Mesenchymal stem cell (in vitro differentiated cells and primary cell): Measurements from ENCODE around the gene MEG3.

Experiments used
- DNase-seq: peaks from one replicate; pipeline ENCODE4 v3.0.0-alpha.2; 2013
- H2AFZ ChIP-seq: one replicate; pipeline ENCODE4 v1.6.1; 2013; ENCODE audit warnings: low read depth, mild to moderate bottlenecking, control low read depth, inconsistent platforms, low read length, moderate library complexity
- H2AK5ac ChIP-seq: 2 replicates; pipeline ENCODE4 v1.6.1; 2013; ENCODE audit warnings: low read length, moderate library complexity, mild to moderate bottlenecking, inconsistent platforms; ENCODE audit not compliant: severe bottlenecking
- H2BK120ac ChIP-seq: one replicate; pipeline ENCODE4 v1.6.1; 2013; ENCODE audit warnings: low read depth, mild to moderate bottlenecking, inconsistent platforms, low read length, moderate library complexity
- H2BK12ac ChIP-seq, 2 experiments: one replicate each; pipeline ENCODE4 v1.6.1; 2013; ENCODE audit warnings: inconsistent platforms in 2 of 2, low read length in 2 of 2, mild to moderate bottlenecking in 2 of 2, moderate library complexity in 2 of 2, control low read depth in 1 of 2
- H2BK15ac ChIP-seq: one replicate; pipeline ENCODE4 v1.6.1; 2013; ENCODE audit warnings: mild to moderate bottlenecking, low read depth, inconsistent platforms; ENCODE audit not compliant: poor library complexity, severe bottlenecking
- H2BK5ac ChIP-seq: 2 replicates; pipeline ENCODE4 v1.6.1; 2013; ENCODE audit warnings: low read depth, mild to moderate bottlenecking, low read length, control low read depth, inconsistent platforms; ENCODE audit not compliant: poor library complexity, severe bottlenecking
- H3K14ac ChIP-seq, 2 experiments: one replicate each; pipeline ENCODE4 v1.6.1; 2013; ENCODE audit warnings: inconsistent platforms in 2 of 2, low read length in 2 of 2, control low read depth in 1 of 2, mild to moderate bottlenecking in 1 of 2, moderate library complexity in 1 of 2
- H3K18ac ChIP-seq, 2 experiments: one replicate each; pipeline ENCODE4 v1.6.1; 2013; ENCODE audit warnings: inconsistent platforms in 2 of 2, low read length in 2 of 2, control low read depth in 1 of 2, low read depth in 1 of 2, mild to moderate bottlenecking in 1 of 2
- H3K23ac ChIP-seq, 2 experiments: one replicate each; pipeline ENCODE4 v1.6.1; 2013; ENCODE audit warnings: inconsistent platforms in 2 of 2, low read length in 2 of 2, mild to moderate bottlenecking in 2 of 2, moderate library complexity in 2 of 2, control low read depth in 1 of 2
- H3K27ac ChIP-seq: 2 replicates; pipeline ENCODE4 v1.5.1; 2013; ENCODE audit warnings: mild to moderate bottlenecking, moderate library complexity, low read length, control low read depth, inconsistent platforms; ENCODE audit not compliant: poor library complexity, severe bottlenecking
- H3K27me3 ChIP-seq, 2 experiments: 2 replicates each; pipeline versions ENCODE4 v1.6.1 to v1.7.0; 2013; ENCODE audit warnings: low read length in 2 of 2, mild to moderate bottlenecking in 2 of 2, moderate library complexity in 2 of 2, control low read depth in 1 of 2, inconsistent platforms in 1 of 2; ENCODE audit not compliant: control insufficient read depth in 1 of 2, insufficient read depth in 1 of 2
- H3K36me3 ChIP-seq, 2 experiments: 2 replicates each; pipeline versions ENCODE4 v1.6.1 to v1.7.0; 2013; ENCODE audit warnings: low read length in 2 of 2, control low read depth in 1 of 2, inconsistent platforms in 1 of 2, low read depth in 1 of 2, mild to moderate bottlenecking in 1 of 2; ENCODE audit not compliant: insufficient read depth in 2 of 2, control insufficient read depth in 1 of 2
- H3K4ac ChIP-seq, 2 experiments: one replicate each; pipeline ENCODE4 v1.6.1; 2013; ENCODE audit warnings: inconsistent platforms in 2 of 2, low read length in 2 of 2, mild to moderate bottlenecking in 2 of 2, moderate library complexity in 2 of 2, control low read depth in 1 of 2, low read depth in 1 of 2
- H3K4me1 ChIP-seq: 2 replicates; pipeline ENCODE4 v1.6.1; 2013; ENCODE audit warnings: low read depth, low read length, control low read depth; ENCODE audit not compliant: control insufficient read depth, insufficient read depth
- H3K4me2 ChIP-seq: 2 replicates; pipeline ENCODE4 v1.6.1; 2013; ENCODE audit warnings: low read length, mild to moderate bottlenecking, inconsistent platforms; ENCODE audit not compliant: poor library complexity, severe bottlenecking
- H3K4me3 ChIP-seq, 2 experiments: 2 replicates each; pipeline versions ENCODE4 v1.5.1 to v1.7.0; 2013; ENCODE audit warnings: low read length in 2 of 2, mild to moderate bottlenecking in 2 of 2, control low read depth in 1 of 2, low read depth in 1 of 2; ENCODE audit not compliant: insufficient read depth in 1 of 2
- H3K79me1 ChIP-seq: replicated peaks from 2 replicates; pipeline ENCODE4 v1.6.1; 2013; ENCODE audit warnings: mild to moderate bottlenecking, control low read depth, low read length, inconsistent platforms; ENCODE audit not compliant: poor library complexity, severe bottlenecking
- H3K9ac ChIP-seq: 2 replicates; pipeline ENCODE4 v1.7.0; 2013; ENCODE audit warnings: mild to moderate bottlenecking, low read length, moderate library complexity
- H3K9me3 ChIP-seq: 2 replicates; pipeline ENCODE4 v1.7.0; 2013; ENCODE audit warnings: mild to moderate bottlenecking, low read length; ENCODE audit not compliant: control insufficient read depth
- H4K8ac ChIP-seq: one replicate; pipeline ENCODE4 v1.6.1; 2013; ENCODE audit warnings: inconsistent platforms, mild to moderate bottlenecking, low read length, moderate library complexity
- H4K91ac ChIP-seq: one replicate; pipeline ENCODE4 v1.6.1; 2013; ENCODE audit warnings: mild to moderate bottlenecking, low read length, inconsistent platforms
- whole genome bisulfite sequencing: methylation state at CpG from one replicate; pipeline ENCODE4 v1.1.7; 2013; ENCODE audit warnings: mixed read lengths; 5-methylcytosine and 5-hydroxymethylcytosine counted together

The MEG3 gene

DNA sequence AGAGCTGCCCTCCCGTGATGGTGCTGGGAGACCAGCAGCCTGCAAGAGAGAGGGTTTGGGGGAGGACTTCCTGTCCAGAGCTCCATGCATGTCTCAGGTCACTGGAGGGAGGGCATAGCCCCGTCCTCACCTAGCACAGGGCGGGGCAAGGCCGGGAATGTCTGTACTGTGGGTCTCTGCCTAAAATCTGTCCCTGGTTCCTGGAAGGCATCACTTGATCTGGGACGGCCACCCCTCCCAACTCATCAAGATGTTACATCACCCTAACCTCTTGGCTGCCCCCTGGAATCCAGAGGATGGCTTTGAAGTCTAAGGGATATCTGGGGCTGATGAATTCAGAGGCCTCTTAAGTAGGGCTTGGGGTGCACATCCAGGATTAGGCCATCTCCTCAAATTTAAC is 37.0 kb upstream of the MEG3 start:
- 93% methylated on average over 3 of the region's 5 CpGs for WGBS
- no peak overlapping the region for H3K4me3 ChIP-seq
- no peak overlapping the region for H2BK120ac ChIP-seq
- H2BK15ac ChIP-seq: no peak overlapping the region
- H3K4me1 ChIP-seq: no peaks in the 10 kb centered on the region
- no peak overlapping the region for H3K4ac ChIP-seq
- no peak for DNase-seq
- H2AK5ac ChIP-seq: no peak overlapping the region
- no peaks in the 10 kb centered on the region for H3K79me1 ChIP-seq
- no peak overlapping the region for H4K8ac ChIP-seq
- peaks cover 18 to 59% of the 10 kb centered on the region in 2 experiments for H3K27me3 ChIP-seq
- H3K4me2 ChIP-seq: no peak overlapping the region
- H3K23ac ChIP-seq: no peak overlapping the region
- H3K14ac ChIP-seq: no peak overlapping the region
- no peak overlapping the region for H3K18ac ChIP-seq
- H2AFZ ChIP-seq: no peak overlapping the region
- no peak overlapping the region for H2BK12ac ChIP-seq
- no peak overlapping the region for H3K9ac ChIP-seq
- H3K9me3 ChIP-seq: no peaks in the 10 kb centered on the region
- H4K91ac ChIP-seq: no peak overlapping the region
- H3K27ac ChIP-seq: no peak overlapping the region
- no peak overlapping the region for H2BK5ac ChIP-seq
- no peaks in the 10 kb centered on the region for H3K36me3 ChIP-seq

DNA sequence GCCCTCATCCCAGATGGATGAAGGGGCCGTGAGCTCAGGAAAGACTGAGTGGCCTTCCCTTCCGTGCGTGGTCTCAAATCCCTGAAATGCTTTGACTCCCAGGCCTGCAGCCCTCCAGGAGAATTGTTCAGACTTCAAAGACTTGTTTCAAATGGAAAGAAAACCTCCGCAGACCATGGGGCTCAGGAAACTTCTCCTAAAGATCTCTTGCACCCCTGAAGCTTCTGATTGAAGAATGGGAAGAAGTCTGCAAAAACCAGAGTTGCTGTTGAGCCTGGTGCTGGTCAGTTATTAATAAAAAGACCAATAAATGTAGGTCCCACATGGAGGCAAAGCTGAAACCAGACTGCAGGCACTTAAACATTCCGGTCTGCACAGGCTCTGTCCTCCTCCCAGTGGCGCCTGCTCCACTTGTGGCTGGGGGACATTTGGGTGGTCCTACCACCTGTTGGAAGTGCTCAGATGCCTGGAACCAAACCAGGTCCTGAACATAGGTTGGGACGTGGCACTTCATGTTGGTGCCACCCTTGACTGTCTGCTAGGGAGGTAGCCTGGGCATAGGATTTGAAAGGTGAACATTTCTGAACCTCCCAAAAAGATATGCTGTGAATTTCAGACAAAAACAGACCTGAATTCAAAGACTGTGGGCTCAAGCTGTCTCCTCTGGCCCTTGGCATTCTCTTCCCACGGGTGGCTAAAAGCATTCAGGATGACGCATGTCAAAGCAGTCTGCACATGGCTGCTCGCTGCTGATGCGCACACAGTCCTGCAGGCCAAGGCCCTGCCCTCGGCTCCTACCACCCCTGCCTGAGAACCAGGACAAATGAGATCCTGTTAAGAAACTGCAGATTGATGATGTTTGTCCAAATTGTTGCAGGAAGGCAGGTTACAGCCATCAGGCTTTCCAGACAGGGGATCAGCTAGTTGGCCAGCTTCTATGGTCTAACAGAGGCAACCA is 36.2 kb upstream of the MEG3 start:
- WGBS: 88% methylated on average over 12 of the region's 12 CpGs
- Histone ChIP-seq H3K14ac (no peak overlapping the region), H3K36me3 (no peaks in the 10 kb centered on the region), H3K27me3 (peaks cover 18 to 52% of the 10 kb centered on the region in 2 experiments), H2BK120ac (peak overlapping the region; percentile 12), H3K23ac (no peak overlapping the region), H3K27ac (no peak overlapping the region), H4K91ac (peak overlapping the region; percentile 71), H2AK5ac (no peak overlapping the region), H3K4ac (no peak overlapping the region), H3K9me3 (no peaks in the 10 kb centered on the region), H2AFZ (no peak overlapping the region), H3K18ac (peak overlapping the region in 1 of 2 experiments; percentile 42), H2BK5ac (no peak overlapping the region), H3K4me2 (no peak overlapping the region), H3K4me3 (no peak overlapping the region), H2BK15ac (no peak overlapping the region), H3K4me1 (no peaks in the 10 kb centered on the region), H3K79me1 (no peaks in the 10 kb centered on the region), H3K9ac (no peak overlapping the region), H4K8ac (no peak overlapping the region), H2BK12ac (peak overlapping the region in 1 of 2 experiments; percentile 6)
- peak; percentile 23 for DNase-seq

DNA sequence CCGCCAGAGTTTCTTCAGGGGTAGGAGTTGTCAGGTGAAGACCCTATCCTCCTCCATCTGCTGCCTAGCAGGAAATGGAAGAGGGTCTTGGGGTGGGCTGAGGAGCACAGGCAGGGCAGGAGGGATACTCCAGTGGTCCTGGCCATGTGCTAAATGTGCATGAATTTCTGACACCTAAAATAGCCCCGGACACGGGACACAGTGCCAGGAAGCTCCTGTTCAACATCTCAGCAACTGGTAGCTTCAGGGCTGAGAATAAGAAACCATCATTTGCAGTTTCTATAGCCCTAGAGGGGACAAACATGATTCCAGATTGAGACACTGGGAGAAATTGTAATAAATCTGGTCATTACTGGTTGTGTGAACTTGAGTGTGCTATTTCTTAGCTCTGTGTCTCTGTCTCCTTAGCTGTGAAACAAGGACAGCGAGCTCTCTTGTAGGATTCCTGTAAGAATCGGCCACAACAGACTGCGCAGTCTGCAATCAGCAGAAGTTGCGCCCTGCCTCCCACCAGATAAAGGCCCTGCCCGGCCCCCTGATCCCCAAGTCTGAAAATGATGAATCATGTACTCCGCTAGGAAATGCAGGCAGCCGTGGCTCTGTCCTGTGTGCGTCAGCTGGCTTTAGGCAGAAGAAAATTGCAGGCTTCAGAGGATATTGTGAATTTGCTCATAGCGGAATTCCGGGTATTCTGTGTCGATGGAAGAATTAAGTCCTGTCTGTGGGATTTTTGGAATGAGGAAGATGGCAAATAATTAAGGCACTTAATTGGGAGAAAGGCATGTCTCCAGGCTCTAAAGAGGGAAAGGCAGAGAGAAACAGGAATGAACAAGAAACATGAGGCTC is 35.2 kb upstream of the MEG3 start:
- Histone ChIP-seq H3K36me3 (no peaks in the 10 kb centered on the region), H4K91ac (peak overlapping the region; percentile 71), H3K9ac (no peak overlapping the region), H3K9me3 (no peaks in the 10 kb centered on the region), H2BK5ac (no peak overlapping the region), H3K4me1 (no peaks in the 10 kb centered on the region), H2BK15ac (no peak overlapping the region), H3K27me3 (peaks cover 11 to 42% of the 10 kb centered on the region in 2 experiments), H3K18ac (peak overlapping the region; percentile 67 to 69), H3K4me2 (no peak overlapping the region), H3K79me1 (no peaks in the 10 kb centered on the region), H2BK120ac (peak overlapping the region; percentile 12), H4K8ac (peak overlapping the region; percentile 80), H3K14ac (no peak overlapping the region), H2AK5ac (no peak overlapping the region), H2AFZ (no peak overlapping the region), H3K4ac (peak overlapping the region in 1 of 2 experiments; percentile 27), H3K23ac (no peak overlapping the region), H2BK12ac (no peak overlapping the region), H3K27ac (no peak overlapping the region), H3K4me3 (no peak overlapping the region)
- peak; percentile 86 for DNase-seq
- WGBS: 58% methylated on average over 14 of the region's 14 CpGs

DNA sequence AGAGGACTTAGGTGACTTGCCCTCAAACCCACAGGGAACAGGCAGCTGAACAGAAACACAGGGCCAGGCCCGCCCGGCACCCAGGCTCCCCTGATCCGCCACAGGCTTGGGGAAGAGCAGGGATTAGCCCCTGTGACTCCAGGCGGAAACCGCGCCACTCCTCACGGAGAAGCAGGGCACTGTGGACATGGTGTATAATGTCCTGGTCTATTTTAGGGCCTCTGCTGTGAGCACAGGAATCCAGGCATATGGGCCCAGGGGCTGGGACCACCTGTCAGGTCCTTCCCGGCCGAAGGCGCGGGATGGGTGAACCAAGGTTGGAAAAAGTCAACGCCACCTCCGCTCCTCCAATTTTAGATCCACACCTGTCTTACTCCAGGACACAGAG is 34.6 kb upstream of the MEG3 start:
- H4K8ac ChIP-seq: peak overlapping the region; percentile 80
- H4K91ac ChIP-seq: peak overlapping the region; percentile 75
- no peak overlapping the region for H2BK5ac ChIP-seq
- H3K4me2 ChIP-seq: no peak overlapping the region
- no peak overlapping the region for H2AFZ ChIP-seq
- no peaks in the 10 kb centered on the region for H3K79me1 ChIP-seq
- H3K4me3 ChIP-seq: no peak overlapping the region
- H3K36me3 ChIP-seq: no peaks in the 10 kb centered on the region
- H3K4ac ChIP-seq: peak overlapping the region in 1 of 2 experiments; percentile 27
- peak overlapping the region; percentile 67 to 69 for H3K18ac ChIP-seq
- no peak overlapping the region for H3K27ac ChIP-seq
- peaks cover 8 to 37% of the 10 kb centered on the region in 2 experiments for H3K27me3 ChIP-seq
- no peaks in the 10 kb centered on the region for H3K4me1 ChIP-seq
- peak overlapping the region; percentile 2 for H2BK120ac ChIP-seq
- H3K14ac ChIP-seq: peak overlapping the region in 1 of 2 experiments; percentile 28
- no peak overlapping the region for H2AK5ac ChIP-seq
- H3K9me3 ChIP-seq: no peaks in the 10 kb centered on the region
- H3K9ac ChIP-seq: no peak overlapping the region
- DNase-seq: no peak
- WGBS: 95% methylated on average over 13 of the region's 13 CpGs
- peak overlapping the region; percentile 71 for H2BK15ac ChIP-seq
- H2BK12ac ChIP-seq: peak overlapping the region; percentile 31 to 84
- no peak overlapping the region for H3K23ac ChIP-seq
